ENCODE measurements around the gene IGSF8. TPM values are rescaled to one million over a fixed set of nuclear protein-coding genes. Genes with fewer than 3 reads are reported as not detected.

The IGSF8 gene, protein sequence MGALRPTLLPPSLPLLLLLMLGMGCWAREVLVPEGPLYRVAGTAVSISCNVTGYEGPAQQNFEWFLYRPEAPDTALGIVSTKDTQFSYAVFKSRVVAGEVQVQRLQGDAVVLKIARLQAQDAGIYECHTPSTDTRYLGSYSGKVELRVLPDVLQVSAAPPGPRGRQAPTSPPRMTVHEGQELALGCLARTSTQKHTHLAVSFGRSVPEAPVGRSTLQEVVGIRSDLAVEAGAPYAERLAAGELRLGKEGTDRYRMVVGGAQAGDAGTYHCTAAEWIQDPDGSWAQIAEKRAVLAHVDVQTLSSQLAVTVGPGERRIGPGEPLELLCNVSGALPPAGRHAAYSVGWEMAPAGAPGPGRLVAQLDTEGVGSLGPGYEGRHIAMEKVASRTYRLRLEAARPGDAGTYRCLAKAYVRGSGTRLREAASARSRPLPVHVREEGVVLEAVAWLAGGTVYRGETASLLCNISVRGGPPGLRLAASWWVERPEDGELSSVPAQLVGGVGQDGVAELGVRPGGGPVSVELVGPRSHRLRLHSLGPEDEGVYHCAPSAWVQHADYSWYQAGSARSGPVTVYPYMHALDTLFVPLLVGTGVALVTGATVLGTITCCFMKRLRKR
- 10 to 100 TPM; 24.2 to 45.6 (median 34.2) TPM for total RNA-seq
- 10 to 100 TPM in 1 of 2 donors, 1 to 10 TPM in 1; 7.3 to 36.7 TPM for polyA plus RNA-seq
- long read RNA-seq, donor 1, transcript IGSF8-201 (7 exons, 2,343 nt) = major isoform, 62 of 124 reads
- long read RNA-seq, donor 1, partial matches to known transcripts = 14 of 124 reads
- long read RNA-seq, donor 1, other reads (novel, unspliced or antisense) = 44 of 124 reads
- long read RNA-seq, donor 2, transcript IGSF8-201 (7 exons, 2,343 nt) = major isoform, 11 of 26 reads
- long read RNA-seq, donor 2, partial matches to known transcripts = 12 of 26 reads
- long read RNA-seq, donor 2, other reads (novel, unspliced or antisense) = 0 of 26 reads
- long read RNA-seq, donor 3, transcript IGSF8-201 (7 exons, 2,343 nt) = major isoform, 60 of 112 reads
- long read RNA-seq, donor 3, partial matches to known transcripts = 12 of 112 reads
- long read RNA-seq, donor 3, other reads (novel, unspliced or antisense) = 37 of 112 reads

GRCh38 chr1:160097911-160098851 is at the start of gene IGSF8:
Gene IGSF8 (minus strand): TSS chr1:160098619. CDS start chr1:160098472, 147 bp downstream.
- Histone ChIP-seq H3K27me3 (no peaks in the 10 kb centered on the region), H3K36me3 (no peaks in the 10 kb centered on the region), H3K4me1 (ENCODE audit: insufficient read depth) (peaks cover 15% of the 10 kb centered on the region), H3K27ac (peak within 1 kb of the TSS; percentile 67 to 79), H3K4me3 (peak within 1 kb of the TSS; percentile 52), H3K9me3 (no peaks in the 10 kb centered on the region)
- 3 to 4% (median 3%) methylated on average over 22 to 64 of the region's 64 CpGs for WGBS, 3 donors
- DNase-seq = peak; percentile 89 to 94 (median 93)
- intact Hi-C loops (cut with DNase I) = loop anchor here in 1 of 4 donors (5.0 to 10.0 kb wide), 2 partner anchors 157 to 1289 kb away; no protein-coding TSS in a partner anchor
- TF ChIP-seq POLR2A (IDR thresholded peaks at IDR 0.05) (peak; percentile 13), EP300 (IDR thresholded peaks at IDR 0.05) (no peak), CTCF (IDR thresholded peaks at IDR 0.05) (no peak)

- WGBS, 3 donors = 82 to 88% (median 83%) methylated on average over 3 of the region's 3 CpGs
- TF ChIP-seq CTCF (IDR thresholded peaks at IDR 0.05) (no peak), POLR2A (IDR thresholded peaks at IDR 0.05) (no peak), EP300 (IDR thresholded peaks at IDR 0.05) (no peak)
- intact Hi-C loops (cut with DNase I) = no loop called here
- H3K27ac ChIP-seq = no peak overlapping the region
- no peaks in the 10 kb centered on the region for H3K4me1 ChIP-seq (ENCODE audit: insufficient read depth)
- H3K9me3 ChIP-seq = no peaks in the 10 kb centered on the region
- H3K4me3 ChIP-seq = no peak overlapping the region
- no peak for DNase-seq
- H3K36me3 ChIP-seq = no peaks in the 10 kb centered on the region
- no peaks in the 10 kb centered on the region for H3K27me3 ChIP-seq
Observed at GRCh38 chr1:160148121-160148520, 49.7 kb upstream of the IGSF8 start.

DNA sequence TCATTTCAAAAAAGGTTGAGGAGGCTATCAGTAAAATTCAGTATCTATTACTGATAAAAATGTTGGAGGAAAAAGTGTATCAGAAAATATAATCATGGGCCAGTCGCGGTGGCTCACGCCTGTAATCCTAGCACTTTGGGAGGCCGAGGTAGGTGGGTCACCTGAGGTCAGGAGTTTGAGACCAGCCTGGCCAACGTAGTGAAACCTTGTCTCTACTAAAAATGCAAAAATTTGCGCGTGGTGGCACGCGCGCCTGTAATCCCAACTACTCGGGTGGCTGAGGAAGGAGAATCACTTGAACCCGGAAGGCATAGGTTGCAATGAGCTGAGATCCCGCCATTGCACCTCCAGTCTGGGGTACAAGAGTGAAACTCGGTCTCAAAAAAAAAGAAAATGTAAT is 47.7 kb upstream of the IGSF8 start:
- Histone ChIP-seq H3K4me1 (ENCODE audit: insufficient read depth) (no peaks in the 10 kb centered on the region), H3K27ac (no peak overlapping the region), H3K9me3 (no peaks in the 10 kb centered on the region), H3K27me3 (no peaks in the 10 kb centered on the region), H3K36me3 (no peaks in the 10 kb centered on the region), H3K4me3 (no peak overlapping the region)
- 89 to 91% (median 90%) methylated on average over 14 of the region's 14 CpGs for WGBS, 3 donors
- TF ChIP-seq EP300 (IDR thresholded peaks at IDR 0.05) (no peak), POLR2A (IDR thresholded peaks at IDR 0.05) (no peak), CTCF (IDR thresholded peaks at IDR 0.05) (no peak)
- intact Hi-C loops (cut with DNase I) = no loop called here
- DNase-seq = no peak

Data from ovary (tissue), 10 donors.